LNCaP clone FGC (cell line): Measurements from ENCODE around the gene TRAPPC11.

ENCODE experiments used
- DNase-seq: peaks from one replicate; pipeline ENCODE4 v3.0.0-alpha.2; 2011; ENCODE audit warnings: low read depth
- H3K4me3 ChIP-seq: 2 replicates; pipeline ENCODE4 v1.5.1; 2011; ENCODE audit warnings: mild to moderate bottlenecking, low read depth, low read length, control low read depth
- CTCF ChIP-seq: IDR thresholded peaks from 2 replicates; pipeline ENCODE4 v1.5.1; 2012; ENCODE audit warnings: mild to moderate bottlenecking; ENCODE audit not compliant: control insufficient read depth, insufficient read depth; ENCODE audit errors: extremely low read depth

Gene TRAPPC11

GRCh38 chr4:183727482-183727881 is 68.4 kb downstream of the TRAPPC11 start:
- DNase-seq = no peak
- TF ChIP-seq CTCF = no peak
- no peak overlapping the region for H3K4me3 ChIP-seq

GRCh38 chr4:183728223-183729068 is 69.4 kb downstream of the TRAPPC11 start:
- no peak for DNase-seq
- H3K4me3 ChIP-seq = no peak overlapping the region
- no peak for TF ChIP-seq CTCF

- no peak overlapping the region for H3K4me3 ChIP-seq
- no peak for TF ChIP-seq CTCF
- no peak for DNase-seq
These were observed 69.9 kb downstream of the TRAPPC11 start for GRCh38 chr4:183729069-183729406.

- no peak for TF ChIP-seq CTCF
- no peak overlapping the region for H3K4me3 ChIP-seq
- no peak for DNase-seq
These were observed 70.6 kb downstream of the TRAPPC11 start for GRCh38 chr4:183729430-183730328.

GRCh38 chr4:183732296-183732695 is 73.2 kb downstream of the TRAPPC11 start:
- TF ChIP-seq CTCF = no peak
- no peak for DNase-seq
- no peak overlapping the region for H3K4me3 ChIP-seq

- DNase-seq = no peak
- TF ChIP-seq CTCF = no peak
These were observed 74.1 kb downstream of the TRAPPC11 start for GRCh38 chr4:183733181-183733580.

More at GRCh38 chr4:183733181-183733580, 74.1 kb downstream of the TRAPPC11 start:
- H3K4me3 ChIP-seq = no peak overlapping the region
